Right lobe of liver (tissue), 4 donors: ENCODE measurements around the gene R3HDM2.

Source experiments
- CTCF ChIP-seq, 4 donors: fragments of 200-600 bp in 3 of 4; fragments of 450-650 bp in 1 of 4; IDR thresholded peaks; one replicate each; pipeline versions ENCODE4 v1.5.1 to v1.8.0; 2016 to 2022; ENCODE audit warnings: antibody characterized with exemption in 4 of 4, mild to moderate bottlenecking in 2 of 4
- POLR2A ChIP-seq: fragments of 450-650 bp; IDR thresholded peaks from one replicate; pipeline ENCODE4 v1.6.1; 2017; ENCODE audit warnings: antibody characterized with exemption, mild to moderate bottlenecking
- donor health status: DM: no; HTN: no; CAD: no.
- donor health status: DM: no; HTN: no; CAD: no.
- donor health status: DM: no; HTN: yes; CAD: no.

GRCh38 chr12:57237596-57237931 lies 193.3 kb downstream of the R3HDM2 start:
- TF ChIP-seq CTCF (IDR thresholded peaks at IDR 0.05) (no peak), POLR2A (no peak)
